T-helper 1 cell treated with Interleukin-12 subunit alpha and Interleukin-12 subunit beta and Interleukin-4 antibody, amounts not matched to agents 30 ng/mL and 1 ng/mL, for 36 hours (primary cell): ENCODE data around the gene ATP11A. TPM values are rescaled to one million over a fixed set of nuclear protein-coding genes. Genes with fewer than 3 reads are reported as not detected.

Source experiments
- intact Hi-C: fragments of 100-400 bp; cut with micrococcal nuclease; formaldehyde crosslinking; loops from one replicate; pipeline ENCODE4 v1.15.1; 2024
- total RNA-seq: library from RNA; stranded (reverse); gene quantifications from 2 replicates; pipeline ENCODE4 v1.2.3, GENCODE V29; 2022

Gene ATP11A
- 72.9 and 76.7 TPM in 2 replicates for total RNA-seq

GRCh38 chr13:112689303-112690245 is at the start of gene ATP11A:
TSS of gene ATP11A (plus strand) at chr13:112690038. CDS start at chr13:112690417, 379 bp downstream.
- intact Hi-C loops = loop anchor here (1.0 to 10.0 kb wide), 10 partner anchors 49 to 1975 kb away; partner anchors contain the start of genes ANKRD10, CUL4A, DCUN1D2 and ING1

GRCh38 chr13:112641456-112642089 is 48.3 kb upstream of the ATP11A start:
- intact Hi-C loops = no loop called here

GRCh38 chr13:112642090-112642460 is 47.8 kb upstream of the ATP11A start:
- intact Hi-C loops = no loop called here

GRCh38 chr13:112643759-112644459 is 45.9 kb upstream of the ATP11A start:
- intact Hi-C loops = no loop called here

GRCh38 chr13:112645327-112645914 is 44.4 kb upstream of the ATP11A start:
- intact Hi-C loops = no loop called here

GRCh38 chr13:112647256-112647655 is 42.6 kb upstream of the ATP11A start:
- intact Hi-C loops = no loop called here

GRCh38 chr13:112648101-112648500 is 41.7 kb upstream of the ATP11A start:
- intact Hi-C loops = no loop called here

- intact Hi-C loops = no loop called here
Measured at GRCh38 chr13:112648966-112649690, 40.7 kb upstream of the ATP11A start.

- intact Hi-C loops = no loop called here
Measured at GRCh38 chr13:112651311-112651710, 38.5 kb upstream of the ATP11A start.

- intact Hi-C loops = no loop called here
Measured at GRCh38 chr13:112651750-112652511, 37.9 kb upstream of the ATP11A start.

- intact Hi-C loops = no loop called here
Measured at GRCh38 chr13:112652512-112653070, 37.2 kb upstream of the ATP11A start.

- intact Hi-C loops = no loop called here
Measured at GRCh38 chr13:112653071-112653470, 36.8 kb upstream of the ATP11A start.

- intact Hi-C loops = no loop called here
Measured at GRCh38 chr13:112655913-112656312, 33.9 kb upstream of the ATP11A start.

GRCh38 chr13:112657850-112658445 is 31.9 kb upstream of the ATP11A start:
- intact Hi-C loops = no loop called here

GRCh38 chr13:112658808-112659207 is 31.0 kb upstream of the ATP11A start:
- intact Hi-C loops = no loop called here

GRCh38 chr13:112661291-112661690 is 28.5 kb upstream of the ATP11A start:
- intact Hi-C loops = no loop called here

GRCh38 chr13:112664501-112665203 is 25.2 kb upstream of the ATP11A start:
- intact Hi-C loops = no loop called here

- intact Hi-C loops = no loop called here
Measured at GRCh38 chr13:112668924-112669323, 20.9 kb upstream of the ATP11A start.
